GM12801 (cell line): ENCODE measurements around the gene SEH1L.

Experiments
- CTCF ChIP-seq: IDR thresholded peaks from one replicate; pipeline ENCODE4 v1.5.1; 2011; ENCODE audit warnings: control low read depth; ENCODE audit not compliant: insufficient read length; ENCODE audit errors: extremely low read depth

Gene SEH1L

GRCh38 chr18:12946549-12947284, 1.1 kb upstream of the SEH1L start:
- TF ChIP-seq CTCF, result no peak

GRCh38 chr18:12948050-12948804, 416 bp downstream of the SEH1L start:
- no peak for TF ChIP-seq CTCF

GRCh38 chr18:12958478-12958877, 10.7 kb downstream of the SEH1L start:
- TF ChIP-seq CTCF, result no peak

- no peak for TF ChIP-seq CTCF
These were observed 12.6 kb downstream of the SEH1L start for GRCh38 chr18:12960395-12960794.

GRCh38 chr18:12960853-12961397, 13.1 kb downstream of the SEH1L start:
- no peak for TF ChIP-seq CTCF

GRCh38 chr18:12963069-12963468, 15.3 kb downstream of the SEH1L start:
- TF ChIP-seq CTCF, result no peak

- TF ChIP-seq CTCF, result no peak
These were observed 20.3 kb downstream of the SEH1L start for GRCh38 chr18:12968115-12968514.
